PC-3 (cell line): ENCODE results near the gene TRMT6. TPM values are rescaled to one million over a fixed set of nuclear protein-coding genes. Genes with fewer than 3 reads are reported as not detected.

Source experiments
- ATAC-seq: fragments of 200-7000 bp; cut with Tn5 transposase; 2 replicates; pipeline ENCODE4 v1.9.1; 2020; ENCODE audit warnings: mild to moderate bottlenecking, moderate library complexity
- BruUV-seq: library from RNA; stranded (reverse); fragments of 400-500 nt; replicated peaks from 2 replicates; lab custom pipeline; 2021; lab: Mats Ljungman, UMichigan
- CTCF ChIA-PET: fragments of 300-600 bp; sonication (Branson Sonifier 250); formaldehyde crosslinking; loops from one replicate; lab custom pipeline; 2022; ENCODE audit warnings: antibody characterized with exemption; lab: Charles Lee
- POLR2A ChIA-PET: fragments of 300-600 bp; sonication (Branson Sonifier 250); formaldehyde crosslinking; loops from one replicate; lab custom pipeline; 2022; ENCODE audit warnings: antibody characterized with exemption; ENCODE audit not compliant: unreplicated experiment; lab: Charles Lee
- DNase-seq: peaks from one replicate; pipeline ENCODE4 v3.0.0-alpha.2; 2015
- H2AFZ ChIP-seq: fragments of 300-600 bp; sonication (generic); 2 replicates; pipeline ENCODE4 v1.6.0; 2016; ENCODE audit warnings: antibody characterized with exemption, low read length
- H3F3A ChIP-seq: fragments of 300-600 bp; sonication (generic); one replicate; pipeline ENCODE4 v1.6.0; 2017; ENCODE audit warnings: antibody characterized with exemption, low read length, control low read depth, mild to moderate bottlenecking; ENCODE audit not compliant: unreplicated experiment
- H3K27ac ChIP-seq: fragments of 300-600 bp; sonication (generic); 2 replicates; pipeline ENCODE4 v1.5.1; 2016; ENCODE audit warnings: mild to moderate bottlenecking, low read length
- H3K27me3 ChIP-seq: fragments of 300-600 bp; sonication (generic); 2 replicates; pipeline ENCODE4 v1.6.1; 2016; ENCODE audit warnings: low read length, mixed read lengths
- H3K36me3 ChIP-seq: fragments of 300-600 bp; sonication (generic); 2 replicates; pipeline ENCODE4 v1.6.1; 2016; ENCODE audit warnings: low read depth, mixed run types, low read length, mixed read lengths
- H3K4me1 ChIP-seq: fragments of 300-600 bp; sonication (generic); 2 replicates; pipeline ENCODE4 v1.5.1; 2016; ENCODE audit warnings: low read length; ENCODE audit not compliant: insufficient read depth
- H3K4me2 ChIP-seq: fragments of 300-600 bp; sonication (generic); 2 replicates; pipeline ENCODE4 v1.6.0; 2016; ENCODE audit warnings: low read length
- H3K4me3 ChIP-seq: fragments of 300-600 bp; sonication (generic); 2 replicates; pipeline ENCODE4 v1.5.1; 2016; ENCODE audit warnings: mild to moderate bottlenecking, low read length, mixed read lengths
- H3K79me2 ChIP-seq: fragments of 300-600 bp; sonication (generic); 2 replicates; pipeline ENCODE4 v1.6.1; 2017; ENCODE audit warnings: low read length, mixed read lengths
- H3K9ac ChIP-seq: fragments of 300-600 bp; sonication (generic); 2 replicates; pipeline ENCODE4 v1.6.0; 2016; ENCODE audit warnings: mild to moderate bottlenecking, low read length
- H3K9me2 ChIP-seq: fragments of 300-600 bp; sonication (generic); replicated peaks from 2 replicates; pipeline ENCODE4 v1.6.1; 2016; ENCODE audit warnings: mixed run types, low read length, mixed read lengths
- H3K9me3 ChIP-seq: fragments of 300-600 bp; sonication (generic); 2 replicates; pipeline ENCODE4 v1.6.1; 2016; ENCODE audit warnings: low read length, mixed read lengths
- H4K20me1 ChIP-seq: fragments of 300-600 bp; sonication (generic); 2 replicates; pipeline ENCODE4 v1.6.1; 2016; ENCODE audit warnings: low read length, mixed read lengths
- CTCF ChIP-seq: fragments of 300-600 bp; sonication (generic); conservative IDR thresholded peaks from 2 replicates; pipeline ENCODE4 v1.5.1; 2017; ENCODE audit warnings: antibody characterized with exemption, low read depth, mild to moderate bottlenecking, low read length
- EZH2 ChIP-seq: fragments of 300-600 bp; sonication (generic); IDR thresholded peaks from one replicate; pipeline ENCODE4 v1.6.1; 2017; ENCODE audit warnings: antibody characterized with exemption, mild to moderate bottlenecking, low read length; ENCODE audit not compliant: unreplicated experiment
- EZH2phosphoT487 ChIP-seq: fragments of 300-600 bp; sonication (generic); IDR thresholded peaks from 2 replicates; pipeline ENCODE4 v1.6.1; 2018; ENCODE audit warnings: mild to moderate bottlenecking, antibody characterized with exemption, low read length, borderline replicate concordance
- intact Hi-C: fragments of 100-400 bp; cut with micrococcal nuclease; formaldehyde crosslinking; loops from 2 replicates; pipeline ENCODE4 v1.9.0; 2023
- total RNA-seq: library from RNA; depleted of rRNA; stranded (reverse); fragments of >200 nt; gene quantifications from 2 replicates; pipeline ENCODE4 v1.2.3, GENCODE V29; 2014

Gene TRMT6
- total RNA-seq, 1 experiment from 2014 or later, result 44.0 TPM

- no TSS peak for BruUV-seq
- Histone ChIP-seq H3F3A (peaks cover 6% of the 10 kb centered on the region), H3K9me2 (no peaks in the 10 kb centered on the region), H3K4me2 (no peak overlapping the region), H3K79me2 (peaks cover 8% of the 10 kb centered on the region; the same call in 1 of the 2 replicates), H3K9ac (no peak overlapping the region), H3K36me3 (peaks cover 37% of the 10 kb centered on the region), H3K27ac (no peak overlapping the region), H4K20me1 (no peaks in the 10 kb centered on the region), H2AFZ (no peak overlapping the region), H3K27me3 (no peaks in the 10 kb centered on the region), H3K4me1 (peaks cover 43% of the 10 kb centered on the region), H3K9me3 (no peaks in the 10 kb centered on the region), H3K4me3 (no peak overlapping the region)
- DNase-seq (no peak), ATAC-seq (no peak)
- ChIA-PET POLR2A (no interaction called here), CTCF (no interaction called here)
- intact Hi-C loops, result no loop called here
- TF ChIP-seq CTCF, result no peak
- TF ChIP-seq EZH2phosphoT487, result no peak
- no peak for TF ChIP-seq EZH2
Observed at GRCh38 chr20:5969940-5970339, 19.6 kb upstream of the TRMT6 start.

- TF ChIP-seq EZH2phosphoT487, result no peak
- no peak for TF ChIP-seq CTCF
- TF ChIP-seq EZH2, result no peak
- H3K27me3 ChIP-seq, result no peaks in the 10 kb centered on the region
- DNase-seq, result no peak
- POLR2A ChIA-PET, result no interaction called here
- intact Hi-C loops, result no loop called here
- no peaks in the 10 kb centered on the region for H4K20me1 ChIP-seq
- no TSS peak for BruUV-seq
- H3K4me2 ChIP-seq, result no peak overlapping the region
- no peak overlapping the region for H3K4me3 ChIP-seq
- H3F3A ChIP-seq, result peaks cover 6% of the 10 kb centered on the region
- CTCF ChIA-PET, result no interaction called here
- ATAC-seq, result no peak
- H3K79me2 ChIP-seq, result 0 out of 2 replicates have a peak, but pooled peaks cover 5% of the 10 kb centered on the region
- no peaks in the 10 kb centered on the region for H3K9me3 ChIP-seq
- peaks cover 38% of the 10 kb centered on the region for H3K36me3 ChIP-seq
- no peaks in the 10 kb centered on the region for H3K9me2 ChIP-seq
- H3K9ac ChIP-seq, result no peak overlapping the region
- peaks cover 38% of the 10 kb centered on the region for H3K4me1 ChIP-seq
- H2AFZ ChIP-seq, result no peak overlapping the region
- H3K27ac ChIP-seq, result no peak overlapping the region
Observed at GRCh38 chr20:5969348-5969935, 19.1 kb upstream of the TRMT6 start.

GRCh38 chr20:5968462-5968861 is 18.1 kb upstream of the TRMT6 start:
- Histone ChIP-seq H4K20me1 (no peaks in the 10 kb centered on the region), H3K27ac (no peak overlapping the region), H3K4me2 (no peak overlapping the region), H3K9ac (no peak overlapping the region), H3K4me3 (no peak overlapping the region), H3K36me3 (peaks cover 40% of the 10 kb centered on the region), H3K9me3 (no peaks in the 10 kb centered on the region), H3K9me2 (no peaks in the 10 kb centered on the region), H2AFZ (no peak overlapping the region), H3K27me3 (no peaks in the 10 kb centered on the region), H3K79me2 (no peaks in the 10 kb centered on the region), H3F3A (peaks cover 6% of the 10 kb centered on the region), H3K4me1 (peaks cover 28% of the 10 kb centered on the region)
- BruUV-seq, result no TSS peak
- intact Hi-C loops, result no loop called here
- ChIA-PET POLR2A (no interaction called here), CTCF (no interaction called here)
- ATAC-seq, result no peak
- TF ChIP-seq EZH2phosphoT487, result no peak
- TF ChIP-seq CTCF, result no peak
- no peak for TF ChIP-seq EZH2
- no peak for DNase-seq
